ENCODE data around the gene SHANK3.

Gene SHANK3

GRCh38 chr22:50678218-50678650 is 5.6 kb downstream of the SHANK3 start:
- no peak for DNase-seq (ENCODE audit: low spot score)

- DNase-seq (ENCODE audit: low spot score) = no peak
These were observed 6.3 kb downstream of the SHANK3 start for GRCh38 chr22:50678651-50679521.

DNA sequence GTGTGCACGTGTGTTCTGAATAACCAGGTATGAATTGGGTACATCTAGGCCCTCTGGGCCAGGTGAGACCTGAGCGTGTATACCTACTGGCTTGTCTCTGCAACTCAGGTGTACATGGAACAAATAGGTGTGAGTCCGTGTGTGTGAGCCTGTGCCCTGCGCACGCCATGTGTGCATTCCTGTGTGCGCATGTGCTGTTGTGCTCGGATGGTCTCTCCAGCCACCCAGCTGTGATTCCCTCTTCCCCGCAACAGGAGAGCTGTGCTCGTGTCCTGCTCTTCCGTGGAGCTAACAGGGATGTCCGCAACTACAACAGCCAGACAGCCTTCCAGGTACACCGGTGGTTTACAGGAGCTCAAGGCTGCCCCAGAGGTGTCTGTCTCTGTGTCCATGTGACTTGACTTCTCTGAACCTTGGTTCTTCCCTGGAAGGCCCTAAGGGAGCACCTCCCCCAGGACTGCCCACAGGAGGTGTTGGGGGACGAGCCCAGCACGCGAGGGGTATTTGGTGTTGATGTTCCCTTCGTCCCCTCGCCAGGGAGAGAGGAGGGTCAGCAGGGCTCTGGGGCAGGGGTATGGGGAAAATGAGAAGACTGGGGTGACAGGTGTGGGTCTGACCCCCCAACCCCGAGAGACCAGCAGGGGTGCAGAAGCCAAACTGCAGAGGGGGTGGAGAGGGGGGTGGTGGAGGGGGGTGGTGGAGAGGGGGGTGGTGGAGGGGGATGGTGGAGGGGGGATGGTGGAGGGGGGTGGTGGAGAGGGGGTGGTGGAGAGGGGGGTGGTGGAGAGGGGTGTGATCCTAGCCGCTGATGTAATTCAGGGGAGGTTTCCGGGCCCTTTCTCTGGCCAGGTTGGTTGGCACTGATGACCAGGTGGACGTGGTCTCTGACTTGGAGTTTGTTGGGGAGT is 10.7 kb downstream of the SHANK3 start:
- no peak for DNase-seq (ENCODE audit: low spot score)

GRCh38 chr22:50683994-50684371 is 11.4 kb downstream of the SHANK3 start:
- DNase-seq (ENCODE audit: low spot score) = no peak

DNA sequence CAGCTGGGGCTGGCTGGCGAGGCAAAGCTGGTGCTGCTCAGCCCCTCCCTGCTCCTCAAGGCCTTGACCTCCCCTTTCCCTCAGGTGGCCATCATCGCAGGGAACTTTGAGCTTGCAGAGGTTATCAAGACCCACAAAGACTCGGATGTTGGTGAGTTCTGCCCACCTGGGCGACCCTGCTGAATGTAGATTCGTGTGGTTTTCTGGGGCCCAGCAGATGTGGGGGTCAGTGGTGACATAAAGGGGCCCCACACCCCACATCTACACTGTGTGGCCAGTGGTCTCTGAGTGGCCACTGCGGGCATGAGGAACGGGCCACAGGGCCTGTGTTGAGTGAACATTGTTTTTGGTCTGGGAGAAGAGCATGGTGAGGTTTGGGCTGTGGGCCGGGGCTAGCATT is 11.9 kb downstream of the SHANK3 start:
- no peak for DNase-seq (ENCODE audit: low spot score)

GRCh38 chr22:50684986-50685385 is 12.4 kb downstream of the SHANK3 start:
- no peak for DNase-seq (ENCODE audit: low spot score)

DNA sequence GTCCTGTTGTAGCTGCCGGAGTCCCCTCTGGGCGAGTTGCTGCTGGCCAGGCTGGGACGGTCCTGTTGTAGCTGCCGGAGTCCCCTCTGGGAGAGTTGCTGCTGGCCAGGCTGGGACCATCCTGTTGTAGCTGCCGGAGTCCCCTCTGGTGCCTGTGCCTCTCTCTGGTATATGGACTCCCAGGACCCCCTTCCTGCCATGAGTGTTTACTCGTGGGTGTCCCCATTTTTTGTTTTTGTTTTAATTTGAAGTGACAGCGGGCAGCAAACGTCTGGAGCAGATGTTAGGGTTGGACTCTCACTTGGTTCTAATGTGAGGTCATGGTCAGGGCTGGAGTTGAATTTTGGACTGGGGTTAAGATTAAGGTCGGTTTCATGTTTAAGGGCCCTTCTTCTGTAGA is 14.2 kb downstream of the SHANK3 start:
- no peak for DNase-seq (ENCODE audit: low spot score)

DNA sequence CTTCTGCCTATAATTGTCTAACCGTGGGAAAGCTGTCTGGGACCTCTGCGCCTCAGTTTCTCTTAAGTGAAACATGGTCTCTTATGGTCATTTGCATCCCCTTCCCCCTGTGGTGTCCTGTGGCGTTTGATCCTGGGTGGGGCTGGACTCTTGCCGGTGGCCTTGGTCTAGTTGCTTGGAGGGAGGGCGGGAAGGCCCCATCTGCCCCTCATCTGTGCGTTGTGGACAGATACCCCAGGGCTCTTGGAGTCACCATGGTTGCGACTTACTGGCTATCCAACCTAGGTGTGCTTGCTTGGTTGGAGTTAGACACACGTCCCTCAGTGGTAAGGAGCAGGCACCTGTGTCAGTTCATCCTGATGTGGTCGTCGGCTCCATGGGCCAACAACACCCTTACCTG is 15.2 kb downstream of the SHANK3 start:
- no peak for DNase-seq (ENCODE audit: low spot score)

GRCh38 chr22:50688448-50688847 is 15.8 kb downstream of the SHANK3 start:
- no peak for DNase-seq (ENCODE audit: low spot score)

- DNase-seq (ENCODE audit: low spot score) = no peak
These were observed 18.9 kb downstream of the SHANK3 start for GRCh38 chr22:50691521-50691920.

- no peak for DNase-seq (ENCODE audit: low spot score)
These were observed 20.8 kb downstream of the SHANK3 start for GRCh38 chr22:50693462-50693861.

DNA sequence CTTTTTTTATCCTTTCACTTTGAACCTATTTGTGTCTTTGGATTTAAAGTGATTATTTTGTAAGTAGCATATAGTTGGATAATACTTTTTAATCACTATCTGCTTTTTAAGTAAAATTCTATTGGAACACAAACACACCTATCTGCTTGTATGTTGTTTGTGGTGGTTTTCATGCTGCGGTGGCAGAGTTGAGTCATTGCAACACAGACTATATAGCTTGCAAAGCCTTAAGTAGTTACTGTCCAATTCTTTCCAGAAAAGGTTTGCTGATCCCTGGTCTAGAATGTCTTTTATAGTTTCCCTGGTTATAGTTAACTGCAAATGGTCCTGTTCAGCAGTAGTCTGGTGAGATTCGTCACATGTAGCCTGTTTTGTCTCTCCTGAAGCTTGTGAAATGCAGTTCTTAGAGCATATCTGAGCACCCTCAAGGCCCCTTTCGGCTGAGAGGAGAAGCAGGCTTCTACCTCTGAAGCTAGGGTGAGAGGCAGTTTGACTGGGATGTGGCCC is 21.5 kb downstream of the SHANK3 start:
- no peak for DNase-seq (ENCODE audit: low spot score)

DNA sequence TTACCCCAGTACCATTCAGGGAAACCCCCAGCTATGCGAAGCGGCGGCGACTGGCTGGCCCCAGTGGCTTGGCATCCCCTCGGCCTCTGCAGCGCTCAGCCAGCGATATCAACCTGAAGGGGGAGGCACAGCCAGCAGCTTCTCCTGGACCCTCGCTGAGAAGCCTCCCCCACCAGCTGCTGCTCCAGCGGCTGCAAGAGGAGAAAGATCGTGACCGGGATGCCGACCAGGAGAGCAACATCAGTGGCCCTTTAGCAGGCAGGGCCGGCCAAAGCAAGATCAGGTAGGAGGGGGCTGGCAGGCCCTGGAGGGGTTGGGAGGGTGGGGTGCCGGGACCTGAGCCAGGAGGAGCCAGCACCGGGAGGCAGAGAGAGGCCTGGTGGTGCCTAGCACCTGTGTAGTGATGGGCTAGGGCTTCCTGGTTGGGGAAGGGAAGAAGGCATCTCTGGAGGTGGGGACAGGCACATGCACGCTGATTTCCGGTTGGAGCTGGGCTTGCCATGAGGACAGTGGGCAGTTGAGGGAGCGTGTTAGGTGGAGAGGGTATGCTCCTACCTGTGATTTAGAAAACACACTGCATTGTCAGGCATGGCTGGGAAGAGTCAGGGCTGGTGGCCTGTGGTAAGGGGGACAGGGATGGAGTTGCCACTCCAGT is 22.3 kb downstream of the SHANK3 start:
- no peak for DNase-seq (ENCODE audit: low spot score)

DNA sequence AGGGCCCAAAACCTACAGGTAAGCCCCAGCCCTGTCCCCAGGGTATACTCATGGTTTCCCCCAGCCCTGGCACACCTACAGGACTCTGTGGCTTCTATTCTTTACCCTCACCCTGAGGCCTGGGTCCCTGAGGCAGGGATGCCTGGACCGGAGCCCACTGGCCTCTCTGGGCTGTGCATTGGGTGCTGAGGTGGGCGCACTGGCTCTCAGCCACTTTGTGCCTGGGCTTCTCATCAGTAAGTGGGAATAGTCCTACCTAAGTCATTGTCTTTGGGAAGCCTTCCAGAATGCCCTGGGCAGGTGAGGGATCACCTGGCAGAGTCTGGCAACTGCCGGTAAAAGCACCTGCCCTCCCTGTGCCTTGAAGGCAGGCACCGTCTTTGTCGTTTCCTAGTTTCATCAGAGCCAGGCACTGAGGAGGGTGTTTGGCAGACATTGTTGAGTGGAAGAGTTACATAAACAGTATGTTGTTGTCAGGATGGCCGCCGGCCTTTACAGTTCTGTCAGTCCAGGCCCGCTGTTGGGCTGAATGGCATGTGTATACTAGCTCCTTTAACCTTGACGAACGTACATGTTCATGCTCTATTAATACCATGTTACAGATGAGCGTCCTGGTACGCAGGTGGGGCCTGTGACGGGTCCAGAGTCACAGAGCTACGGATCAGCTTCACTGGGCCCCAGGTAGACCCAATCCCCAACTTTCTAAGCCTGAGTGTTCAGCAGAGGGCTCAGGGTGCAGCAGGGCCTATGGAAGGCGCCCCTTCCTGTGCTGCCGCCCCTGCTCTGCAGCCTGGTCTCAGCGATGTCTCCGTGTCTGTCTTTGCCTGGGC is 23.0 kb downstream of the SHANK3 start:
- DNase-seq (ENCODE audit: low spot score) = no peak

DNA sequence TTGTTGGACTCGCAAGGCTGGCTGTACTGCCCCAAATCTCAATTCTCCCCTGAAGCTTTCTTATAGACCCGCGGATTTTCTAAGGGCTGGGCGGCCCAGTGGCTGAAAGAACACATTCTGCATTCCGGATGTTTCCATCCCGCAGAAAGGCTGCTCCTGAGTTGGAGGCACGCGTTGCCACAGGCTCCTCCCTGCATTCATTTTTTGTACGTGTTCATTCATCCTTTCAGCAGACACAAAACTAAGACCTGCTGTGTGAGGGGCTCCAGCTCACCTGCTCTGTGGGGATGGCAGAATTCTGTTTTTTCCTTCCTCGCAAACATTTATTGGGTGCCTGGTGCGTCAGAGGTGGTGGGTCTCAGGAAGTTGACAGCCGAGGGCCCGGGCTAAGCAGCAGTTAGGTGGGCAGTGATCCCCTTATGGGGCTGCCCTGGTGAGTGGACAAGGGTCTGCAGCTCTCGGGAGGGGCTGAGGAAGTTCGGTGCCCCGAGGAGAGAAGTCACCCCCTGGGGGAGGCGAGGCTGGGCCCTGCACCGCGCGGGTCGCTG is 23.7 kb downstream of the SHANK3 start:
- no peak for DNase-seq (ENCODE audit: low spot score)

GRCh38 chr22:50696799-50697561 is 24.4 kb downstream of the SHANK3 start:
- no peak for DNase-seq (ENCODE audit: low spot score)

GRCh38 chr22:50697667-50698506 is 25.3 kb downstream of the SHANK3 start:
- DNase-seq (ENCODE audit: low spot score) = no peak

- no peak for DNase-seq (ENCODE audit: low spot score)
These were observed 25.9 kb downstream of the SHANK3 start for GRCh38 chr22:50698546-50698945.

DNA sequence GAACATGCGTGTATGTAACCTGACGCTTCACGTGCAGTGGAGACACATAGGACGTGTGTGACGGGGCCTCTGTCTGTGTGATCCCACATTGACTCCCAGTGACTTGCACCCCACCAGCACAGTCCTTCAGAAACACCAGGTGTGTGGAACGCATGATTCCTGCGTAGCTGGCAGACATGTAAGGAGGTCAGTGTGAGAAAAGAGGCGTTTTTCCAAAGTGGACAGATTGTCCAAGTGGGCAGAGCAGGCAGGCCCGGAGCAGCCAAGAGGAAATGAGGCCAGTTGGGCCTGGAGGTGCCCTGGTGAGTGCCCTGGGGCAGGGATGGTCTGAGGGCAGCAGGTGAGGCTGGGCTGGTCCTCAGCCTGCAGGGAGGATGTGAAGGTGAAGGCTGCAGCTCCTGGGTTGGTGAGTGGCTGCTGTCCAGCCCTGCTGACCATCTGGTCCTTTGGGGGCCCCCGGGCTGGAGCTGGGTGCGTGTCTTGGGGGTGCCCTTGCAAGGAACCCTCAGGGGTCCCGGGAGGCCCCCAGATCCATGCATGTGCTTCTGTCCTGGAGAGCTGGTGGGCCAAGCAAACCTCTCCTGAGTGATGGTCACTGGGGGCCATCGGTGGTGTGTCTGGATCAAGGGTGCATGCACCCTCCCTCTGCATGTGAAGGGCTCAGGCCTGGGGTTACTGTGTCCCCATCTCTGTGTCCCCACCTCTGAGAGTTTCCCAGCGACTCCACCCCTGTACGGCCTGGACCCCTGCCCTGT is 26.6 kb downstream of the SHANK3 start:
- no peak for DNase-seq (ENCODE audit: low spot score)
